Gastroesophageal sphincter (tissue), 3 donors: ENCODE results near the gene GANAB.

ENCODE experiments used
- CTCF ChIP-seq, 4 experiments: fragments of 200-600 bp in 2 of 4; fragments of 450-650 bp in 2 of 4; sonication (generic) in 1 of 4; IDR thresholded peaks; one replicate each; pipeline ENCODE4 v1.5.1; 2017 to 2019; ENCODE audit warnings: antibody characterized with exemption in 4 of 4, mild to moderate bottlenecking in 2 of 4, moderate library complexity in 2 of 4
- POLR2AphosphoS5 ChIP-seq: sonication (generic); formaldehyde crosslinking; IDR thresholded peaks from one replicate; pipeline ENCODE4 v1.6.1; 2017; ENCODE audit warnings: antibody characterized with exemption

- TF ChIP-seq CTCF (IDR thresholded peaks at IDR 0.05) (no peak), POLR2AphosphoS5 (no peak)
Measured at GRCh38 chr11:62588966-62589637, 57.3 kb downstream of the GANAB start.
